Ectodermal cell (in vitro differentiated cells): ENCODE data around the gene VPS18. TPM values are rescaled to one million over a fixed set of nuclear protein-coding genes. Genes with fewer than 3 reads are reported as not detected.

Experiments used
- H3K27ac ChIP-seq: 2 replicates; pipeline ENCODE4 v1.7.0; 2013; ENCODE audit warnings: mild to moderate bottlenecking, low read depth, low read length; ENCODE audit not compliant: insufficient read depth, poor library complexity, severe bottlenecking
- H3K27me3 ChIP-seq: 2 replicates; pipeline ENCODE4 v1.7.0; 2013; ENCODE audit warnings: mild to moderate bottlenecking, low read length; ENCODE audit not compliant: insufficient read depth, control insufficient read depth, poor library complexity, severe bottlenecking
- H3K36me3 ChIP-seq: one replicate; pipeline ENCODE4 v1.7.0; 2013; ENCODE audit warnings: low read length; ENCODE audit not compliant: control insufficient read depth, insufficient read depth
- H3K4me1 ChIP-seq: one replicate; pipeline ENCODE4 v1.7.0; 2013; ENCODE audit warnings: low read length; ENCODE audit not compliant: control insufficient read depth, insufficient read depth
- H3K4me3 ChIP-seq: 2 replicates; pipeline ENCODE4 v1.7.0; 2013; ENCODE audit warnings: low read depth, low read length, control low read depth; ENCODE audit not compliant: insufficient read depth
- H3K9me3 ChIP-seq: 2 replicates; pipeline ENCODE4 v1.7.0; 2013; ENCODE audit warnings: mild to moderate bottlenecking, low read length, moderate library complexity; ENCODE audit not compliant: control insufficient read depth
- WGBS, 2 experiments: methylation state at CpG; one replicate each; pipeline ENCODE4 v1.1.7; 2013; ENCODE audit warnings: missing lambda C conversion rate in 2 of 2; 5-methylcytosine and 5-hydroxymethylcytosine counted together
- polyA plus RNA-seq, 4 experiments: library from polyadenylated mRNA; stranded (reverse); fragments of 50-300 nt; gene quantifications; one replicate each; pipeline ENCODE4 v1.2.3, GENCODE V29; 2013

VPS18 gene, protein sequence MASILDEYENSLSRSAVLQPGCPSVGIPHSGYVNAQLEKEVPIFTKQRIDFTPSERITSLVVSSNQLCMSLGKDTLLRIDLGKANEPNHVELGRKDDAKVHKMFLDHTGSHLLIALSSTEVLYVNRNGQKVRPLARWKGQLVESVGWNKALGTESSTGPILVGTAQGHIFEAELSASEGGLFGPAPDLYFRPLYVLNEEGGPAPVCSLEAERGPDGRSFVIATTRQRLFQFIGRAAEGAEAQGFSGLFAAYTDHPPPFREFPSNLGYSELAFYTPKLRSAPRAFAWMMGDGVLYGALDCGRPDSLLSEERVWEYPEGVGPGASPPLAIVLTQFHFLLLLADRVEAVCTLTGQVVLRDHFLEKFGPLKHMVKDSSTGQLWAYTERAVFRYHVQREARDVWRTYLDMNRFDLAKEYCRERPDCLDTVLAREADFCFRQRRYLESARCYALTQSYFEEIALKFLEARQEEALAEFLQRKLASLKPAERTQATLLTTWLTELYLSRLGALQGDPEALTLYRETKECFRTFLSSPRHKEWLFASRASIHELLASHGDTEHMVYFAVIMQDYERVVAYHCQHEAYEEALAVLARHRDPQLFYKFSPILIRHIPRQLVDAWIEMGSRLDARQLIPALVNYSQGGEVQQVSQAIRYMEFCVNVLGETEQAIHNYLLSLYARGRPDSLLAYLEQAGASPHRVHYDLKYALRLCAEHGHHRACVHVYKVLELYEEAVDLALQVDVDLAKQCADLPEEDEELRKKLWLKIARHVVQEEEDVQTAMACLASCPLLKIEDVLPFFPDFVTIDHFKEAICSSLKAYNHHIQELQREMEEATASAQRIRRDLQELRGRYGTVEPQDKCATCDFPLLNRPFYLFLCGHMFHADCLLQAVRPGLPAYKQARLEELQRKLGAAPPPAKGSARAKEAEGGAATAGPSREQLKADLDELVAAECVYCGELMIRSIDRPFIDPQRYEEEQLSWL
- 22.2 TPM for polyA plus RNA-seq (2013, experiment 1 of 4)
- polyA plus RNA-seq (2013, experiment 2 of 4): 29.6 TPM
- polyA plus RNA-seq (2013, experiment 3 of 4): 15.8 TPM
- polyA plus RNA-seq (2013, experiment 4 of 4): 16.3 TPM

DNA sequence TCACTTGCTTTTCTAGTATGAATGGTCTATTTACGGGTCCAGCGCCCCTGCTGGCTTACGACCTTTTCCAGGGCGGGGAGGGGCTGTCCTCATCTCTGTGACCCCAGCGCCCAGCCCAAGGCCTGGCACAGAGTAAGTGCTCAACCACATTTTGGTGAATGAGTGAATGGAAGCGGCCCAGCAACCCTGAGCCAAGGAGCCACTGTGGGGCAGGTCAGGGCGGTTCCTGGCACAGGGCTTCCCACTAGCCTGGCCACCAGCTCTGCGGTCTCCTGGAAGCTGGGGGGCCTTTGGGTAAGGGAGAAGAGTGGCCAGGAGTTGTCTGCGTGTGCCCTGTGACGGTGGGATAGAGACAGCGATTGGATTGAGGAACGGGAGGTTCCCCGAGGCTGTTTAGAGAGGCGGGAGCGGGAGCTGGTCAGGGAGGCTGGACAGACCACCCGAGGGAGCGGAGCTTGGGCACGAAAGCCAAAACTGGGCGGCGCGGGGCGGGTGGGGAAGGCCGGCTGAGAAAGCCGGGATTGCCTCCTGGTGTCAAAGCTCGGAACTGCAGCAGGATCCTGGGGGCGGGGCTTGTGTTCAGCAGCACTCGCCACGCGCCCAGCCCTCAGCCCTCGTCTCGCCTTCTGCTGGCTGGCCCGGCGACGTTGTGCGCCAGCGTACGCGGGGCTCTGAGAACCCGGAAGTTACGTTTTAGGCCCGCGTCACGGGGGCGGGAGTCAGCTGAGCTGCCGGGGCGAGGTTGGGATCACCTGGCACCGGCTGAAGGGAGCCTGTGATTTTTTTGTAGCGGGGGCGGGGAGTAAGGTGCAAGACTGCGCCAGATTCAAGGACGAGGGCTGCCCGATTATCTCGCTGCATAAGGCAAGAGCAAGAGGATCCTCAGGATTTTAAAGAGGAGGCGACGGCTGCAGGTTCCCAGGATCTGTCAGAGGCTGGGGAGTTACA lies at the start of gene VPS18:
TSS of gene VPS18 (plus strand) at position 718 of the 948 bp plus-strand sequence. CDS start 319 bp downstream, outside the sequence.
- Histone ChIP-seq H3K27me3 (peaks cover 17% of the 10 kb centered on the region), H3K4me3 (peak within 1 kb of the TSS; percentile 98), H3K4me1 (no peaks in the 10 kb centered on the region), H3K9me3 (no peaks in the 10 kb centered on the region), H3K36me3 (peaks cover 19% of the 10 kb centered on the region), H3K27ac (peak within 1 kb of the TSS; percentile 74)
- WGBS, 2 experiments: 7% methylated on average over 55 of the region's 55 CpGs

DNA sequence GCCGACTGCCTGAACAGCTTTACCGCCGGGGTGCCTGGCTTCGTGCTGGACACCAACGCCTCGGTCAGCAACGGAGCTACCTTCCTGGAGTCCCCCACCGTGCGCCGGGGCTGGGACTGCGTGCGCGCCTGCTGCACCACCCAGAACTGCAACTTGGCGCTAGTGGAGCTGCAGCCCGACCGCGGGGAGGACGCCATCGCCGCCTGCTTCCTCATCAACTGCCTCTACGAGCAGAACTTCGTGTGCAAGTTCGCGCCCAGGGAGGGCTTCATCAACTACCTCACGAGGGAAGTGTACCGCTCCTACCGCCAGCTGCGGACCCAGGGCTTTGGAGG lies 49.6 kb upstream of the VPS18 start:
- peak overlapping the region; percentile 49 for H3K4me3 ChIP-seq
- 4 to 5% methylated on average over 28 of the region's 28 CpGs for WGBS, 2 experiments
- no peaks in the 10 kb centered on the region for H3K9me3 ChIP-seq
- peaks cover 10% of the 10 kb centered on the region for H3K4me1 ChIP-seq
- H3K27me3 ChIP-seq: peaks cover 48% of the 10 kb centered on the region
- no peaks in the 10 kb centered on the region for H3K36me3 ChIP-seq
- no peak overlapping the region for H3K27ac ChIP-seq

DNA sequence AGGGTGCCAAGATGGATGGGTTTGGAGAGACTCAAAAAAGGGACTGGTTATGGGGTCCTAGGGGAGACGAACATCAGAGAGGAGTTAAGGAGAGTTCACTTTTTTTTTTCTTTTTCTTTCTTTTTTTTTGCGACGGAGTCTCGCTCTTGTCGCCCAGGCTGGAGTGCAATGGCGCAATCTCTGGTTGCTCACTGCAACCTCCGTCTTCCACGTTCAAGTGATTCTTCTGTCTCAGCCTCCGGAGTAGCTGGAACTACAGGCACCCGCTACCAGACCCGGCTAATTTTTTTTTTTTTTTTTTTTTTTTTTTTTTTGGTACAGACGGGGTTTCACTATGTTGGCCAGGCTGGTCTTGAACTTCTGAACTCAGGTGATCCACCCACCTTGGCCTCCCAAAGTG lies 49.2 kb upstream of the VPS18 start:
- Histone ChIP-seq H3K9me3 (no peaks in the 10 kb centered on the region), H3K4me3 (peak overlapping the region; percentile 49), H3K36me3 (no peaks in the 10 kb centered on the region), H3K4me1 (peaks cover 10% of the 10 kb centered on the region), H3K27ac (no peak overlapping the region), H3K27me3 (peaks cover 48% of the 10 kb centered on the region)
- 64 to 68% methylated on average over 11 to 12 of the region's 12 CpGs for WGBS, 2 experiments

DNA sequence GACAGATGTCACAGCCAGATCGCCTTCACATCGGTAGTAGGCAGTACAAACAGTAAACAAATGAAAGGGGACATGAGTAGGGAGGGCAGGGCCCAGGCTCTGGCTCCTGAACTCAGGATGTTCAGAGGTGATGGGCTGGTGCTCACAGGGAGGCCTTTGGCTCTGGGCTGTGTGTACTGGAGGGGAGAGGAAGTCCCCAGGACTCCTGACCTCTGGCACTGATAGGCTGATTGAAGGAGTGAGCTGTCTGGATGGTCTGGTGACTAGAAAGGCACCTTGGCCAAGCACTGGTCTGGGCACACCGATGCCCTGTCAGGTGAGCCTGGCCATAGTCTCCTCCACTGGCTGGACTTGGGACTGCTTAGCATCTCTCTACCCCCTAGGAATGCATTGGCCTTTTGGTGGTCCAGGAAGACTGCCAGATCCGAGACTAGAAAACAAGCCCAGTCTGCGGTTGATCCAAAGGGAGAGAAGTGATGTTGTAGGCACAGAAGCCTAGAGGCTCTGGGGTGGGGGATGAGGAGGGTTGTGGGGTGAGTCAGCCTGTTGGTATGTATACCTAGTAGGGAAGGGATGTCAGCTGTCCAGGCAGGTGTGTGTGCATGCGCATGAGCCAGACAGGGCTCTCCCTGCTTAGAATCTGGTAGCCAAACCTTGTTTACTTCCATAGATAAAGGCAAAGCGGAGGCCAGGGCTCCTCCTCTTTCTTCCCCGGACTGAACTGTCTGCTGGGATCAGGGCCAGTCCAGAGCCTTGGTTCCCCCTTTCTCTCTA lies 48.6 kb upstream of the VPS18 start:
- Histone ChIP-seq H3K27ac (no peak overlapping the region), H3K9me3 (no peaks in the 10 kb centered on the region), H3K27me3 (peaks cover 48% of the 10 kb centered on the region), H3K4me1 (peaks cover 10% of the 10 kb centered on the region), H3K36me3 (no peaks in the 10 kb centered on the region), H3K4me3 (no peak overlapping the region)
- 84 to 85% methylated on average over 8 of the region's 8 CpGs for WGBS, 2 experiments

DNA sequence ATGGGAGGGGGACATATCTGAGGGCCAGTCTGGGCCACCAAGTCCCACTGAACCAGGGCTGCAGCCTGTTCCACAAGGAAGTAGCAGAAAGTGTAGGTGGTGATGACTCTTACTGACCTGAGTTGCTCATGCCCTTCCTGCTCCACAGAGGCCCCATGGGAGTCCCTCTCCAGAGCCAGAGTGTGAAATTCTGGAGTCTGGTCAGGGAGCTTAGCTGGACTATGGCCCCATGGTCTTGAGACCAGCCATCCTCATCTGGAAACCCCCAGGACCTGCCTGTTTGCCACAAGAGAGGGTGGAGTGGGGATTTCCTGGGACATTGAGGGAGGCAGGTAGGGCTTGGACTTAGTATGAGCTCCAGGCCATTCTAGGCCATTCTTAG lies 47.4 kb upstream of the VPS18 start:
- Histone ChIP-seq H3K4me1 (peaks cover 10% of the 10 kb centered on the region), H3K9me3 (no peaks in the 10 kb centered on the region), H3K36me3 (no peaks in the 10 kb centered on the region), H3K27me3 (peaks cover 42% of the 10 kb centered on the region), H3K27ac (no peak overlapping the region), H3K4me3 (no peak overlapping the region)

DNA sequence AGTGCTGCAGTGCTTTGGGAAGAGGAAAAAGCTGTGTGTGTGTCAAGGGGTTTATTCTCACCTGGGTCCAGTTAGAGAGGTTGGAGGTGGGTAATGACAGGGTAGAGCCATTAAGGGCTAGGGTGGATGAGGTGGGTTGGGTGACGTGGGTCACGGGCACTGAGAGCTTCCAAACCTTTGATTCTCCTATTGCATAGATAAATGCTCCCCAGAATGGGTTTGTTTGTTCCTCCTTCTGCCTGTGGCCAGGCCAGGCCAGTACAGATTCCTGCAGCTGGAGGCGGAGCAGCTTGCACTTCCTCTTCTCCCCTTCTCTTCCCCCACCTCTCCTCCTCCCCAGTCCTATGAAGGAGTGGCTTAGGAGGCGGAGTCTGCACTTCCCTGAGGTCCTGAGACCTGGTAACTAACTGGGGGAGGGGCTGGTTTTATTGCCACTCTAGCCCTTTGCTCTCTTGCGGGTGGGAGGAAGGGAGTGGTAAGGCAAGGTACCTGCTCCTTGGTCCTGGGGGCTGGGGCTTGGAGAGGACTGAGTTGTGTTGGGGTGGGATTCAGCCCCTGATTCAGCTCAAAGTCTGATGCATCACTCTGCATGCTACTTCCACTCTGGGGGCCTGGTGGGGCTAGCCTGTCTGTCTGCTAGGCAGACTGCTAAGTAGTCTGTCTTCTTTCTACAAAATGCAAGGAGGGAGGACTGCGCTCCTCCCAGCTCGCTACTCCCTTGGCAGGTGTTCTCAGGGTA lies 46.9 kb upstream of the VPS18 start:
- Histone ChIP-seq H3K9me3 (no peaks in the 10 kb centered on the region), H3K27me3 (peaks cover 36% of the 10 kb centered on the region), H3K4me1 (peaks cover 10% of the 10 kb centered on the region), H3K27ac (no peak overlapping the region), H3K4me3 (no peak overlapping the region), H3K36me3 (no peaks in the 10 kb centered on the region)
- 74 to 81% methylated on average over 7 of the region's 7 CpGs for WGBS, 2 experiments

DNA sequence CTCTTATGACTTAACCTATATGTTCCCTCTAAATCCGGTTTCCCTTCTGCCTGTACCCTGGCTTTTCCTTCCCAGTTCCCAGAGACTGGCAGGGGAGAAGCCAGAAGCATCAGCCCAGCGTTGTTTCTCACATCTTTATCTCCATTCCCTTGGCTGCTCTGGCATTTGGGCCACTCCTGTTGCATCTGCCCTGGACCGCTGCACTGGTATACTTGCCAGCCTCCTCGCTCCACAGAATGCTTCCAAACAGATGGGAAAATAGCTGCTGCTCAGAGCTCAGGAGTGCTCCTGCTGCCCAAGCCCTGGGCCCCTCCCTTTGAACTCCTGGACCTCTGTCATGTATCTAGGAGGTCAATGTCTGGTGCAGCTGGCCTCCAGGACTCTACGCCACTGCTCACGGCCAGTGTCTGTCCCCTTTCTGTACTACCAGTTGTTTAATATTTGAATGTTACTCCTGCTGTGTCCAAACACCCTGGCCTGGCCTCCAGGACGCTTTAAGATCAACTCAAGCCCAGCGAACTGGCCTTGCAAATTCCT lies 43.6 kb upstream of the VPS18 start:
- H3K9me3 ChIP-seq: no peaks in the 10 kb centered on the region
- H3K4me3 ChIP-seq: no peak overlapping the region
- peaks cover 10% of the 10 kb centered on the region for H3K4me1 ChIP-seq
- 93 to 94% methylated on average over 8 of the region's 8 CpGs for WGBS, 2 experiments
- H3K27me3 ChIP-seq: peaks cover 4% of the 10 kb centered on the region
- H3K36me3 ChIP-seq: no peaks in the 10 kb centered on the region
- H3K27ac ChIP-seq: no peak overlapping the region

DNA sequence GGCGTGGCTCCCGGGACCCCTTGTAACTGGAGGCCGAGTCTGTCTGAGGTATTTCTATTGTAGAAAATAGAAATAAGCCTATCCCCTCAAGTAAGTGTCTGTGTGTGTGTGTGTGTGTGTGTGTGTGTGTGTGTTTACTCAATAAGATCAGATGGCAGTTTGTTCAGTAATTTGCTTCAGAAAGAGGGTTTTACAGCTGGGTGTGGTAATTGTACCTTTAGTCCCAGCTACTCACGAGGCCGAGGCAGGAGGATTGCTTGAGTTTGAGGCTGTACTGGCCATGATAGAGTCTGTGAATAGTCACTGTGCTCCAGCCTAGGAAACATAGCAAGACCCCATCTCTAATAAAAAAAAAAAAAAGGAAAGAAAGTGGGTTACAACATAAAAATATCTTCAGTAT lies 41.7 kb upstream of the VPS18 start:
- no peaks in the 10 kb centered on the region for H3K9me3 ChIP-seq
- no peak overlapping the region for H3K27ac ChIP-seq
- WGBS, 2 experiments: 95 to 96% methylated on average over 5 of the region's 5 CpGs
- H3K4me1 ChIP-seq: peaks cover 13% of the 10 kb centered on the region
- H3K36me3 ChIP-seq: no peaks in the 10 kb centered on the region
- H3K4me3 ChIP-seq: no peak overlapping the region
- no peaks in the 10 kb centered on the region for H3K27me3 ChIP-seq
